ENCODE measurements around the gene PSMD11.
A peak's percentile ranks its signal among the peaks of the same experiment; 100 is the strongest.
"Not testable (repeated sequence)": the region's sequence is repeated elsewhere in the genome, so short reads cannot be mapped to it uniquely, and the experiment has no call there.

PSMD11 gene

GRCh38 chr17:32443827-32444300 is 446 bp upstream of the PSMD11 start:
- H3K27ac ChIP-seq = peak overlapping the region; percentile 93
- TF ChIP-seq CTCF (conservative IDR thresholded peaks at IDR 0.05) (0 out of 2 replicates have a peak, but pooled peaks have one; percentile 97), ZFX (IDR thresholded peaks at IDR 0.05) (no peak)

GRCh38 chr17:32445074-32445415 is 735 bp downstream of the PSMD11 start:
- peak overlapping the region; percentile 93 for H3K27ac ChIP-seq
- TF ChIP-seq ZFX (IDR thresholded peaks at IDR 0.05) (no peak), CTCF (conservative IDR thresholded peaks at IDR 0.05) (no peak)

GRCh38 chr17:32445497-32445896 is 1.2 kb downstream of the PSMD11 start:
- H3K27ac ChIP-seq = peak overlapping the region; percentile 93

GRCh38 chr17:32445971-32446370 is 1.7 kb downstream of the PSMD11 start:
- no peak overlapping the region for H3K27ac ChIP-seq
- TF ChIP-seq CTCF (conservative IDR thresholded peaks at IDR 0.05) = no peak
- no peak for TF ChIP-seq ZFX (IDR thresholded peaks at IDR 0.05)

More at GRCh38 chr17:32445497-32445896, 1.2 kb downstream of the PSMD11 start:
- TF ChIP-seq CTCF (conservative IDR thresholded peaks at IDR 0.05) (no peak), ZFX (IDR thresholded peaks at IDR 0.05) (no peak)

GRCh38 chr17:32446949-32447348 is 2.6 kb downstream of the PSMD11 start:
- TF ChIP-seq CTCF (conservative IDR thresholded peaks at IDR 0.05) (no peak), ZFX (IDR thresholded peaks at IDR 0.05) (no peak)
- no peak overlapping the region for H3K27ac ChIP-seq

- no peak for TF ChIP-seq CTCF (conservative IDR thresholded peaks at IDR 0.05)
- TF ChIP-seq ZFX (IDR thresholded peaks at IDR 0.05) = no peak
- no peak overlapping the region for H3K27ac ChIP-seq
Observed at GRCh38 chr17:32449963-32450362, 5.7 kb downstream of the PSMD11 start.

GRCh38 chr17:32450379-32450778 is 6.1 kb downstream of the PSMD11 start:
- H3K27ac ChIP-seq = not testable (repeated sequence)

- no peak for TF ChIP-seq CTCF (conservative IDR thresholded peaks at IDR 0.05)
- TF ChIP-seq ZFX (IDR thresholded peaks at IDR 0.05) = no peak
- H3K27ac ChIP-seq = no peak overlapping the region
Observed at GRCh38 chr17:32451879-32452278, 7.6 kb downstream of the PSMD11 start.
